Activated CD4-positive, alpha-beta T cell treated with anti-CD3 and anti-CD28 coated beads for 36 hours (primary cell): ENCODE measurements around the gene PAQR5. TPM values are rescaled to one million over a fixed set of nuclear protein-coding genes. Genes with fewer than 3 reads are reported as not detected.
"Not testable (repeated sequence)": the region's sequence is repeated elsewhere in the genome, so short reads cannot be mapped to it uniquely, and the experiment has no call there.

Experiments
- ATAC-seq: fragments of 200-7000 bp; cut with Tn5 transposase; one replicate; pipeline ENCODE4 v1.10.0; 2021; ENCODE audit warnings: mild to moderate bottlenecking, moderate library complexity
- CTCF ChIA-PET: fragments of 350-600 bp; sonication (Branson Sonifier 250); formaldehyde crosslinking; loops from one replicate; lab custom pipeline; 2021; ENCODE audit warnings: antibody characterized with exemption; lab: Charles Lee
- POLR2A ChIA-PET: fragments of 350-600 bp; sonication (Branson Sonifier 250); formaldehyde crosslinking; loops from one replicate; lab custom pipeline; 2021; ENCODE audit warnings: antibody characterized with exemption, inconsistent platforms; lab: Charles Lee
- DNase-seq: peaks from one replicate; pipeline ENCODE4 v3.0.0-alpha.2; 2020
- H3K27ac Mint-ChIP-seq: one replicate; pipeline ENCODE4 v1.8.0; 2021; ENCODE audit warnings: mixed read lengths
- H3K27me3 Mint-ChIP-seq: one replicate; pipeline ENCODE4 v1.8.0; 2021; ENCODE audit warnings: mixed read lengths
- H3K36me3 Mint-ChIP-seq: one replicate; pipeline ENCODE4 v1.8.0; 2021; ENCODE audit warnings: low read depth, mixed read lengths
- H3K4me1 Mint-ChIP-seq: one replicate; pipeline ENCODE4 v1.8.0; 2021; ENCODE audit warnings: mixed read lengths
- H3K4me3 Mint-ChIP-seq: one replicate; pipeline ENCODE4 v1.8.0; 2021; ENCODE audit warnings: mild to moderate bottlenecking, moderate library complexity, mixed read lengths
- H3K9me3 Mint-ChIP-seq: one replicate; pipeline ENCODE4 v1.8.0; 2021; ENCODE audit warnings: low read depth, mixed read lengths
- intact Hi-C, 2 experiments: fragments of 100-400 bp; cut with DNase I in 1 of 2; cut with micrococcal nuclease in 1 of 2; formaldehyde crosslinking; loops; one replicate each; pipeline versions ENCODE4 v1.14.2 to v1.15.1; 2022 to 2024; cut with DNase I, micrococcal nuclease
- total RNA-seq, 2 experiments: library from RNA; stranded (reverse); gene quantifications; one replicate each; pipeline ENCODE4 v1.2.3, GENCODE V29; 2021

Gene PAQR5
- total RNA-seq, 2 experiments from 2014 or later: 0.05 TPM; not detected in 1

GRCh38 chr15:69280783-69281182, 17.9 kb upstream of the PAQR5 start:
- Mint-ChIP-seq H3K9me3 (no peaks in the 10 kb centered on the region), H3K4me1 (no peaks in the 10 kb centered on the region), H3K4me3 (no peak overlapping the region), H3K36me3 (no peaks in the 10 kb centered on the region), H3K27ac (no peak overlapping the region), H3K27me3 (no peaks in the 10 kb centered on the region)
- CTCF ChIA-PET: no interaction called here
- no peak for DNase-seq
- ATAC-seq: no peak
- intact Hi-C loops: no loop called here
- POLR2A ChIA-PET: interaction anchor here (0.5 kb wide), 1 partner anchor 71 kb away, joined by 3 read pairs; no protein-coding TSS in a partner anchor

DNA sequence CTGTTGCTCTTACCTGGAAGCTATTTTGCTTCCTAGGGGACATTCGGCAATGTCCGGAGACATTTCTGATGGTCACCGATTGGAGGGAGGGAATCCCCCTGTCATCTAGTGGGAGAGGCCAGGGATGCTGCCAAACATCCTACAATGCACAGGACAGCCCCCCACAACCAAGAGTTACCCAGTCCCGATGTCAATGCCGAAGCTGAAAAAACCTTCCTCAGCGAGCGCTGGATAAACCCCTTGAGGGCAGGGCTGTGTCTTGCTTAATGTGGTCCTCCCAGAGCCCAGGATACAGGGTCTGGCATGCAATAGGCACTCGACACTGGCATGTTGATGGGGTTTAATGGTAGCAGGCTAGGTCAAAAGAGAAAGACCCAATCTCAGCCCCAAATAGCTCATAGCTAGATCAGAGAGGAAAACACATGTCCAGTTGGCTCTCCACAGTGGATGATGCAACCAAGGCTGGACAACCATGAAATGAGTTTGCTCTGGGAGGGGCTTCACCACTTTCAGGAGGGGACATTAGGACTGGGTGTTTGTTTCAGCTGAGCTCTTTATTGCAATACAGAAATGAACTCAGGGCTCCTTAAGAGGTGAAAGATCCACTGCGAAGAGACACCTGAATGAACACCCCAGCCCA, 16.5 kb upstream of the PAQR5 start:
- H3K27ac Mint-ChIP-seq: no peak overlapping the region
- intact Hi-C loops: no loop called here
- ChIA-PET POLR2A (interaction anchor here (0.6 kb wide), 1 partner anchor 28 kb away, joined by 3 read pairs; no protein-coding TSS in a partner anchor), CTCF (no interaction called here)
- H3K27me3 Mint-ChIP-seq: no peaks in the 10 kb centered on the region
- no peak for ATAC-seq
- no peak for DNase-seq
- no peak overlapping the region for H3K4me3 Mint-ChIP-seq
- no peaks in the 10 kb centered on the region for H3K9me3 Mint-ChIP-seq
- H3K4me1 Mint-ChIP-seq: no peaks in the 10 kb centered on the region
- no peaks in the 10 kb centered on the region for H3K36me3 Mint-ChIP-seq

- Mint-ChIP-seq H3K27ac (no peak overlapping the region), H3K36me3 (no peaks in the 10 kb centered on the region), H3K27me3 (no peaks in the 10 kb centered on the region), H3K9me3 (no peaks in the 10 kb centered on the region), H3K4me1 (no peaks in the 10 kb centered on the region), H3K4me3 (no peak overlapping the region)
- DNase-seq (no peak), ATAC-seq (no peak)
- ChIA-PET CTCF (no interaction called here), POLR2A (no interaction called here)
- intact Hi-C loops: no loop called here
These were observed 12.9 kb upstream of the PAQR5 start for GRCh38 chr15:69285834-69286233.

DNA sequence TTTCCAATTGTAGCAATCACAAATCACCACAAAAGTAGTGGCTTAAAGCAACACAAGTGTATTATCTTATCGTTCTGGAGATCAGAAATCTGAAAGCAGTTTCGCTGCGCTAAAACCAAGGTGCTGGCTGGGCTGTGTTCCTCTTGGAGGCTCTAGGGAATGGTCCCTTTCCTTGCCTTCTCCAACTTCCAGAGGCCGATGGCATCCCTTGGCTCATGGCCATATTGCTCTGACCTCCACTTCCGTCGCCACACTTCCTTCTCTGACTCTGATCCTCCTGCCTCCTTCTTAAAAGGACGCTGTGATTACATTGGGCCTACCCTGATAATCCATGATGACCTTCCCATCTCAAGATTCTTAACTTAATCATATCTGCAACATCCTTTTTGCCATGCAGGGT, 10.7 kb upstream of the PAQR5 start:
- Mint-ChIP-seq H3K27ac (no peak overlapping the region), H3K4me1 (no peaks in the 10 kb centered on the region), H3K36me3 (no peaks in the 10 kb centered on the region), H3K9me3 (no peaks in the 10 kb centered on the region), H3K27me3 (no peaks in the 10 kb centered on the region), H3K4me3 (no peak overlapping the region)
- intact Hi-C loops: no loop called here
- ChIA-PET POLR2A (interaction anchor here (0.9 kb wide), 1 partner anchor 1217 kb away, joined by 5 read pairs; no protein-coding TSS in a partner anchor), CTCF (no interaction called here)
- DNase-seq (no peak), ATAC-seq (no peak)

GRCh38 chr15:69288531-69289341, 10.0 kb upstream of the PAQR5 start:
- no peak overlapping the region for H3K4me3 Mint-ChIP-seq
- H3K4me1 Mint-ChIP-seq: no peaks in the 10 kb centered on the region
- H3K9me3 Mint-ChIP-seq: no peaks in the 10 kb centered on the region
- no peaks in the 10 kb centered on the region for H3K36me3 Mint-ChIP-seq
- POLR2A ChIA-PET: interaction anchor here (0.6 kb wide), 1 partner anchor 106 kb away, joined by 3 read pairs; no protein-coding TSS in a partner anchor
- CTCF ChIA-PET: no interaction called here
- no peak overlapping the region for H3K27ac Mint-ChIP-seq
- intact Hi-C loops: no loop called here
- no peaks in the 10 kb centered on the region for H3K27me3 Mint-ChIP-seq
- DNase-seq: no peak
- no peak for ATAC-seq

DNA sequence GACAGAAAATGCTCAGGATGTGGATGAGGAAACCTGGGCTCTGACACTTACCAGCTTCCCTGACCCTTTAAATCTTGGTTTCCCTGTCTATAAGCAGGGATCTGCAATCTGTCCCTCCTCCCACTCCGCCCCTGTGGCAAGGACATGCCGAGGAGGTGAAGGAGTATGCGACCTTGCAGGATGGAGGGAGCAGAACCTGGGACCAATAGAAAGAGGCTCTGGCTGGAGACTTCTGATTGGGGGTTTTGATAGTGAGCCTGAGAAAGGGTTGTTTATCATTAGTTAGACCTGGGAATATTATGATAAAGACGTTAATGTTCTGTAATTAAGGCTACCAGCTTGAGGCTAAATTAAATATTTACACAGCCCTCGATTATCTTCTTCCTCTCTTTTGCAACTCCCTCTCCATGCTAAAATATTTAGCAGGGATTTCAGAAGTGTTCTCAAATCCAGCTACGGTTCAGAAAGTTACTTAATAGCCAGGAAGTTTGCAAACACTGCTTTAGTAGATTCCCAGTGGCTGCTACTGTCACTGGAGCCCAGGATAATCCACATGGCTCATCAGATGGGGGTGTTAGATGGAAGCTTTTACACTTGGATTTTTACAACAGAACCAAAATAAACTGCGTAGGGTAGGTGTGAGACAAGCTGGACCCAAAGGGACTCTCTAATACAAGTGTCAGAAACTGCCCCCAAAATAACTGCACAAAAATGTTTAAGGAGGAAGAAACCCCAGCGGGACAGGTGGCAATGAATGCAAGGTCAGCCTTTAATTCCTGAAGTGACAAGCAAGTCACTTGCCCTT, 9.2 kb upstream of the PAQR5 start:
- H3K4me3 Mint-ChIP-seq: no peak overlapping the region
- intact Hi-C loops: no loop called here
- ChIA-PET POLR2A (interaction anchor here (0.6 kb wide), 1 partner anchor 105 kb away, joined by 3 read pairs; no protein-coding TSS in a partner anchor), CTCF (no interaction called here)
- no peaks in the 10 kb centered on the region for H3K9me3 Mint-ChIP-seq
- H3K36me3 Mint-ChIP-seq: no peaks in the 10 kb centered on the region
- ATAC-seq (no peak), DNase-seq (no peak)
- H3K4me1 Mint-ChIP-seq: no peaks in the 10 kb centered on the region
- no peak overlapping the region for H3K27ac Mint-ChIP-seq
- no peaks in the 10 kb centered on the region for H3K27me3 Mint-ChIP-seq

GRCh38 chr15:69290346-69291164, 8.2 kb upstream of the PAQR5 start:
- Mint-ChIP-seq H3K27me3 (no peaks in the 10 kb centered on the region), H3K4me3 (no peak overlapping the region), H3K4me1 (no peaks in the 10 kb centered on the region), H3K9me3 (no peaks in the 10 kb centered on the region), H3K36me3 (no peaks in the 10 kb centered on the region), H3K27ac (no peak overlapping the region)
- ChIA-PET POLR2A (no interaction called here), CTCF (no interaction called here)
- ATAC-seq (no peak), DNase-seq (no peak)
- intact Hi-C loops: no loop called here

DNA sequence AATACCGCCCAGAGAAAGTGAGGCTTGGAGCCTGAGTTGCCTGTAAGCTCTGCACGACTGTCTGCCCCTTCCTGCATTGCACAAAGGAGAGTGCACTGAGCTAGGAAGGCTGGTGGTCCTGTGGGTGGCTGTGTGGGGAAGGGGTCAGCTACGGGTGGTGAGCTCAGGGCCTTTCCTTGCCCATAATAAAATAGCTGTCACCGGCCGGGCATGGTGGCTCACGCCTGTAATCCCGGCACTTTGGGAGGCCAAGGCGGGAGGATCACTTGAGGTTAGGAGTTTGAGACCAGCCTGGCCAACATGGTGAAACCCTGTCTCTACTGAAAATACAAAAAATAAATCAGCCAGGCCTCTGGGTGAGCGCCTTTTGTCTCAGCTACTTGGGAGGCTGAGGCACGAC, 7.1 kb upstream of the PAQR5 start:
- intact Hi-C loops, ATAC-seq, H3K36me3 Mint-ChIP-seq, DNase-seq, H3K4me3 Mint-ChIP-seq, H3K27me3 Mint-ChIP-seq, H3K9me3 Mint-ChIP-seq, H3K27ac Mint-ChIP-seq, H3K4me1 Mint-ChIP-seq, POLR2A ChIA-PET: not testable (repeated sequence)
- CTCF ChIA-PET: interaction anchor here (0.7 to 1.1 kb wide), 3 partner anchors 11 to 232 kb away, joined by 3 read pairs; no protein-coding TSS in a partner anchor

GRCh38 chr15:69292826-69293420, 5.8 kb upstream of the PAQR5 start:
- intact Hi-C loops: no loop called here
- ChIA-PET CTCF (interaction anchor here (0.6 kb wide), 1 partner anchor 542 kb away, joined by 3 read pairs; no protein-coding TSS in a partner anchor), POLR2A (no interaction called here)
- no peaks in the 10 kb centered on the region for H3K4me1 Mint-ChIP-seq
- no peak overlapping the region for H3K4me3 Mint-ChIP-seq
- no peak for DNase-seq
- H3K27me3 Mint-ChIP-seq: peaks cover 12% of the 10 kb centered on the region
- no peaks in the 10 kb centered on the region for H3K9me3 Mint-ChIP-seq
- no peak overlapping the region for H3K27ac Mint-ChIP-seq
- no peak for ATAC-seq
- no peaks in the 10 kb centered on the region for H3K36me3 Mint-ChIP-seq

- POLR2A ChIA-PET: no interaction called here
- Mint-ChIP-seq H3K36me3 (no peaks in the 10 kb centered on the region), H3K4me3 (no peak overlapping the region), H3K27me3 (peaks cover 15% of the 10 kb centered on the region), H3K4me1 (no peaks in the 10 kb centered on the region), H3K27ac (no peak overlapping the region), H3K9me3 (no peaks in the 10 kb centered on the region)
- DNase-seq: no peak
- intact Hi-C loops: no loop called here
- CTCF ChIA-PET: interaction anchor here (0.6 kb wide), 1 partner anchor 541 kb away, joined by 3 read pairs; no protein-coding TSS in a partner anchor
- no peak for ATAC-seq
These were observed 4.7 kb upstream of the PAQR5 start for GRCh38 chr15:69293741-69294615.
